HG03066 (cell line): ENCODE data around the gene POLD2.

ENCODE experiments used
- ATAC-seq: cut with Tn5 transposase; IDR thresholded peaks from one replicate; pipeline ENCODE4 v1.9.1; 2021; ENCODE audit warnings: low read depth; ENCODE audit not compliant: unreplicated experiment

POLD2 gene

DNA sequence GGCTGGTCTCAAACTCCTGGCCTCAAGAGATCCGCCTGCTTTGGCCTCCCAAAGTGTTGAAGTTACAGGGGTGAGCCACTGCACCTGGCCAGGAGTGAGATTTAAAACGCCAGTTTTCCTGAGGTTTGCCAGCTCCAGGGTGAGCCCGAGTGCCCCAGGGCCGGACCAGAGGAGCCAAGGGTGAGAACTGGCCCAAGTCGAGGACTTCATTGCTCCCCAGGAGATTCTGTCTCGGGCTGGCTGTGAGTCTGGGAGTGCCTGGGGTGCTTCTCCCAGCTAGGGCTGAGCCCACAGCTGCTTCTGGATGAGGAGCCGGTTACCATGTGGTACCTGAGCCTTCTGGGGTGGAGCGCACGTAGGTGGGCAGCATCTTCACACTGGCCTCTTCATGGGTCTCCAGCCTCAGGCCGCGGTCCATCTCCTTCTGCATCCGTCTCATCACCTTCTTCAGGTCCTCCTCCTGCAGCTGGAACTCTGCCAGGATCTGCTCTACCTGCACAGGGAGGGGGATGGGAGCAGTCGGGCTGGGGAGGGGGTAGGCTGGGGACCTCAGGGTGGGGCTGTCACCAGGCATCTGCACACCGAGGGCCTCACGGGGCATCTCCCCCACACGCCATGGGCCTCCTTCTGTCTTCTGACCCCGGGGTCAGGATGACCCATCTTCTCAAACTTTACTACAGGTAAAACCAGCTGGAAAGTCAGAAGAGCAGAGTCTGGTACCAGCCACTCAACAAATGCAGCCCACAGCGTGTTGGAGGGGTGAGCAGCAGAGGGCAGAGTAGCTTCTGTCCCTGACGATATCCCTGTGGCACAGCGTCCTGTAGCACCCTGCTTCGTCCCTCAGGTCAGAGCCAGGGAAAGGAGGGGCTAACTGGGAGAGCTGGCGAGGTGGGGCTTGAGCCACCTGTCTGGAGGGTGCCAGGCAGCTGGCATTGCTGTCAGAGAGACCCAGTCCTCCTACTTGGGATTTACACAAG is 29.9 kb upstream of the POLD2 start:
- ATAC-seq: no peak

DNA sequence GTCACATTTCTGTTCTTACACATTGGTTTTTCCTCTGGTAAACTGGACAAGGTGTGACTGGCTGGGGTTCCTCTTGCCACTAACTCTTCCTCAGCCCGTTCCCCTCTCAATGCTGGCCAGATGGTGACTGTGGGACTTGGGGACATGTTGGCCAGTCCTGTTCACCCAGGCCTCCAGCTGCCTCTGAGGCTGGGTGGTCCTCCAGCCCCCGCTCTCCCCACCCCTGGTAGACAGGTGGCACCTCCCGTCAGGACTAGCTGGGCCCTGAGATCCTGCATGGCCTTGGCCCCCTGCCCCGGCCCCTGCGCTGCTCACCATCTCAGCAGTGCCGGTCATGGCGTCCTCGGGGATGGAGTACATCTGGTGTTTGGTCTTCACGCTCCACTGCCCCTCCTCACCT is 28.6 kb upstream of the POLD2 start:
- no peak for ATAC-seq

DNA sequence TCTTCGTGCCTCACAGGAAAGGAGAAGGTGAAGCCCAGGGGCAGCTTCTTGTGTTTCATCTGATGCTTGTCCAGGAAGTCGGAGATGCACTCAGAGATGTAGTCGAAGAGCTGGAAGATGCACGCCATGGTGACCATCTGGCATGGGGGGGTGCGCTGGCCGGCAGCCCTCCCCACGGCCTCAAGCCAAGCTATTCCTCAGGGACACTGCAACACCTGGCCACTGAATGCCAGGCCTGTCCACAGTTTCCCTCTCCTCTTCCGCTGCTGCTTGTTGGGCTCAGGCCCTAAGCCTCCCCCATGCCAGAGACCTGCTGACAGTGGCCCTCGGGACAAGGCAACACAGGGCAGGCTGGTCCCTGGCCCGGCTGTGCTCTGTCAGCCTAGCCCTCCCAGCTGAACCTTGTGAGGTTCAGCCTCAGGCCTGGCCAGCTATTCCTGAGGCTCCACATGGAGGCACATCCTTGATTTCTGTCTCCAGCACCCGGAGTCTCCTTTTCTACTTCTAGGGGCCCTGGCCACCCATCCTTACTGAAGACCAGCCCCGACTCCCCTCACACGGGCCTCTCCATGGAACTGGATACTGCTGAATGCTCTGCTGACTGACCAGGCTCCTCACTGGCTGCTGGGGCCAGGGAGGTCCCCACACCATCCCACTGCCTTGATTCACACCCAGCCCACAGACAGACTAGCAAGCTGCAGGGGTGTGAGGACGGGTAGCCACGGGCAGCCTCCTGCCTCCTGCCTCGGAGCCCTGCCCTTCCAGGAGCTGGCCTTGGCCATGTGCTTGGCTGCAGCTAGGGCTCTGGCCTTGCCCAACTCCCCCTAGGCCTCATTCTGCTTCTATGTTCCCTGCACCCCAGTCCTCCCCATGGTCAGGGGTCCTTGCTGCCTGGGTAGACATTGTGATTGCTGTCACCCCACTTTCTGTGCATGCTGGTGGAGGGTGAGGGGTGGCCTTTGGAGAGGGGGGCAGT is 27.9 kb upstream of the POLD2 start:
- ATAC-seq: no peak

DNA sequence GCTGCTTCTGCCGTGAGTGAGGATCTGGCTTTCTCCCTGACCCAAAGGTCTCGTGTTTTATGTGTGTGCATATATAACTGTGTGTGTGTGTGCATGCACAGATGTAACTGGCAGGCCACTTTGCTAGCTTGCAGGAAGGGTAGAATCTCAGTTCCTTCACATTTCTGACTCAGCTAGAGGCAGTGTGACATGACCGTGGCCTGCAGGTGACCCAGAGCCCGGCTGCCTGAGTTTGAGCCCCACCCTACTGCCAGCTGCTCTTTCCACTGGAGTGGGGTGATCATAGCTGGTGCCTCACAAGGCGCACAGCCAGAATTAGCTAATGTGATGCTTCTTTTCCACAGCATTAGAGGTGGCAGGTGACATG is 27.1 kb upstream of the POLD2 start:
- peak; percentile 61 for ATAC-seq

DNA sequence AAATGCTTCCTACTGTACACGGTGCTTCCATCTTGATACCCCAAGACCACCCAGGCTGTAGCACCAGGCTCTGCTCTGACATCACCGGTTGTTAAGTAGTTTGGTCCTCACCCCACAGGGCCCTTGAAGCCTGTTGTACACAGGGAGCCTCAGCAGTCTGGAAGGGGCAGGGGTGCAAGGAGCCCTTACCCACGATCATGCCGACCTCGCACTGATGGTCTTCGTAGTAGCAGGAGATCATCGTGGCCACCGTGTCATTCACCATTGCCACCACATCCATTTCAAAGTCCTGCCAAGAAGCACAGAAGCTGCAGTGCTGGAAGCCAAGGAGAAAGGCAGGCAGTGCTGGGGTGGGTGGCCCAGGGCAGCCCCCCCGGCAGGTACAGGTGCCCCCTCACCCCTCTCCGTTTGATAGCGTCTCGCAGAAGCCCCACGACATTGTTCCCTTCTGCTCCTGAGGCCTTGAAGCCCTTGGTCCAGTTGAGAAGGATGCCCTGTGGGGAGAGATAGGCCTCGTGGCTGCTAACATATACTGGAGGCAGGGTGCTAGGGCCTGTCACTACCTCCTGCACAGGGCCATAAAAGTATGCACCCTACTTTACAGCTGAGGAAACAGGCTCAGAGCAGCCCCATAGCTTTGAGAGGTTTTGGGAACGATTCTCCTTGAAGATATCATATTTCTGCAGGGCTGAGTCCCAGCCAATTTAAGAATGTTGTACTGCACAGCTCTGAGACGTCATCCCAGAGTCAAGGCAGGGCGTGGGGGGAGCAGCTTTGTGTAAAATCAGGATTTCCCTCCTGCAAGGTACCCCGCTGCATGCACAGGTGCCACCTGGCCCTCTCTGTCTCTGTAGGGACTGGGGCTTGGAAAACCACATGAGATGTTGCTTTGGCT is 26.5 kb upstream of the POLD2 start:
- no peak for ATAC-seq

DNA sequence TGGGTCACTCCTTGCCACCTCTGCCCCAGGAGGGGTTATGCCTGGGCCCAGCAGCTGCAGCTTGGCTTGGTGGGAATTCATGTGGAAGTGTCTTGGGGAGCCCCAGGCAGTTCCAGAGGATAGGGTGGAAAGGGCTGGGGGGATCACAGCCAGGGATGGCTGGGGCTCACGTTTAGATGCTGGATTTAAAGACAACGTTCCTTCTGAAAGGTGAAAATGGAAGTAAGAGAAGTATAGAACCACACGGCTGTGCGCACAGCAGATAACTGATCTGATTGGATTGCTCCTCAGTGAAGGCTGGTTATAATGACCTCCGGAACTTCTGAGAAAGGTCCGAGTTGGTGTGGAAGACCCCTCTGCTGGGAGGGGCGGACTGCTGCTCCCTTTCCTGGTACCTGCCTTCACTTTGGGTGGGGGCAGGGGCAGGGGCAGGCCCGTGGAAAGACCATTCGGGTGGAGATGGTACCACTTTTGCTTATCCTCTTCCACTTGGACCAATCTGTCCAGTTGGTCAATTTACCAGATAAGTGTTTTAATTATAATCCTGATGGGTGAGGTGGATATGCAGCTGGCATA is 25.7 kb upstream of the POLD2 start:
- ATAC-seq: no peak

GRCh38 chr7:44148166-44148565 is 24.8 kb upstream of the POLD2 start:
- ATAC-seq: no peak

DNA sequence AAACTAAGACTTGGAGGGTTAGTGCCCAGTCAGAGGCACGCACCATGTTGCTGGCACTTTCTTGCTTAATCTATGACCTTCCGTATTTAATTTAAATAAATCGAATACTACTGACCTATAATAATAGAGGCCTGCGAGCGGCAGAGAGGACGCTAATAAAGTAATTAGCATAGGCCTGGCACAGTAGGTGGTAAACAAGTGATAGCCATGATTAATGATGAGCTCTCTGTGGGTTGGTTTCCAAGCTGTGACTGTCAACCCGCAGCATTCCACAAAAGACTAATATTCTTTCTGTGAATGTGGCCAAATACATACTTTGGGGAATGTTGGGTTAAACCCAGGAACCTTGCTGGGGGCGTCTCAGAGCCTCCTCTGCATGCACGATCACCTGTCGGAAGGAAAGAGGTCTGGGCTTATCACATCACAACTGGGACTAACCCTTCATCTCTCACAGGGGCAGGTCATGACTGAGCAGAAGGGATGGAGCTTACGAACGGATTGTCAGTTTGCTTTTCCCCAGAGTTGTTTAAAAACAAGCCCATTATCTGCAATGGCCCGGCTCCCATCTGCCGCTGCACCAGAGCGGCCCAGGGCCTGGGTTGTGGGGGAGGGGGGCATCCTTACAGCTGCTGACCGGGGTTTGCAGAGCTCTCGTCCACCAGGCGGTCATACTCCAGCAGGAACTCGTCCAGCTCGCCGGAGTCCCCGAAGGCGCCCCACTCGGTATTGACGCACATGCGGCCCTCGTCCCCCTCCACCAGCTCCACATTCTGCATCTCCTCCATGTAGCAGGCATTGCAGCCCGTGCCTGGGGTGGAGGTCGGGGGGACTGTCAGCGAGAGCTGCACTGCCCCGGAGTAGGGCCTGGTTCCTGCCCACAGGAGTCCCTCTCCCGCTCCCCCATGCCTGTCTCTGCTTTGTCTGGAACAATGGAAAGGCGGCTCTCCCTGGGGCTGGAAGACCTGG is 24.0 kb upstream of the POLD2 start:
- ATAC-seq: no peak

- ATAC-seq: no peak
Measured at GRCh38 chr7:44145969-44146911, 22.9 kb upstream of the POLD2 start.

DNA sequence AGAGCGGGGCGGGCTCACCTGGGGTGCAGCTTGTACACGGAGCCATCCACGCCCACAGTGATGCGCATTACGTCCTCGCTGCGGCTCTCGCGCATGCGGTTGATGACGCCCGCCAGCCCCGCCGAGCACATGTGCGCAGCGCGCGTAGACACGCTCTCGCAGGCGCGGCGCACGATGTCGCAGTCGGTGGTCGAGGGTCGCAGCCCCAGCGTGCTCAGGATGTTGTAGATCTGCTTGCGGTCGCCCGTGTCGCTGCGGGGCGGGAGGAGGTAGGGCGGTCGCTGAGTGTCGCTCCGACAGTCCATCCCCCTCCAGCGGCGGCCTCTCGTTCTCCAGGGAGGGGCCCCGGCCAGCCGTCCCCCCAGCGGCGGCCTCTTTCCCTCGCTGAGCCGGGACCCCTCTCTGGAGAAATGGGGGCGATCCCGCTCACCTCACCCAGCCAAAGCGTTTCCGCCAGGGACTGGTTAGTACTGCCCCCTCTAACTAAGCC is 22.2 kb upstream of the POLD2 start:
- ATAC-seq: no peak

DNA sequence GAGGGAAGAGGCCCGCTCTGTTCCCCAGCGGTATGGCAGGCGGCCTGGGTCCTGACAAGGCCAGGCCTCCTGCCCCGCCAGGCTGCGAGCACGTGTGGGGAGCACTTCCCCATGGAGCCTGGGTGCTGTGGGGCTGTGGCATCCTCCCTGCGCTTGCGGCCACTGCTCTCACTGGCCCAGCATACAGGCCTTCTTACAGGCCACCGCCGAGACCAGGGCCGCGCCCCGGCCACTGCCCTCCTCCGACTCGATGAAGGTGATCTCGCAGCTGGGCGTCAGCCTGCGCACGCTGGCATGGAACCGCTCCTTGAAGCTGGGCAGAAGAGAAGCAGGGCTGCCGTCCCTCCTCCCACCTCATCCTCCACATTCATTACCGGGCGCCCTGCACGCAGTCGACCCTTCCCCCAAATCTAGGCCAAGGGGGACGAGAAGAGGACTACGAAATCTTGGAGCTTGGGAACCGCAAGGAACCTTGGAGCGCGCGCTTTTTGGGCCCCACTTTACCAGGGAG is 21.7 kb upstream of the POLD2 start:
- ATAC-seq: no peak

DNA sequence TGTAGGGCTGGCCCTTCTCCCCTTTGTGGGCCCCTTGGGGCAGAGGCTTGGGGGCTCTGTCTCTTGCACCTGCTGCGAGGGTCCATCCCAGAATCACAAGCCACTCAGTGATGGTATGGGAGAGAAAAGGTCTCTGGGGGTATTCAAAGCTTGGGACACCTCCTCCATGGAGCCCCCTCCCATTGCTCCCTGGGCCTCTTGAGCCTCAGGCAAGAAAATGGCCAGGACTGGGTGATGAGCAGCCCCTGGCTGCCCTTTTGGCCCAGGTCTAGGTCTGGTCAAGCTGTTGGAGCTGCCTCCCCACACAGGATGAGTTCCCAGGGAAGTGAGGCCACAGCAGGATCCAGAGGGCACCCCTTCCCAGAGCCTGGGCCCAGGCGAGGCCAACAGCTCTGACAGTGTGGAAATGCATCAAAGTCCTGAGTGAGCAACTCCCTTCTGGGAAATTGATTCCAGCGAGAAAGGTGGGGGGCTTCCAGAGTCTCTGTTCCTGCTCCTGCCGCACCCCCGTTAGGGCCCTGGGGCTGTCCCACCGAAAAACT is 21.1 kb upstream of the POLD2 start:
- ATAC-seq: no peak

DNA sequence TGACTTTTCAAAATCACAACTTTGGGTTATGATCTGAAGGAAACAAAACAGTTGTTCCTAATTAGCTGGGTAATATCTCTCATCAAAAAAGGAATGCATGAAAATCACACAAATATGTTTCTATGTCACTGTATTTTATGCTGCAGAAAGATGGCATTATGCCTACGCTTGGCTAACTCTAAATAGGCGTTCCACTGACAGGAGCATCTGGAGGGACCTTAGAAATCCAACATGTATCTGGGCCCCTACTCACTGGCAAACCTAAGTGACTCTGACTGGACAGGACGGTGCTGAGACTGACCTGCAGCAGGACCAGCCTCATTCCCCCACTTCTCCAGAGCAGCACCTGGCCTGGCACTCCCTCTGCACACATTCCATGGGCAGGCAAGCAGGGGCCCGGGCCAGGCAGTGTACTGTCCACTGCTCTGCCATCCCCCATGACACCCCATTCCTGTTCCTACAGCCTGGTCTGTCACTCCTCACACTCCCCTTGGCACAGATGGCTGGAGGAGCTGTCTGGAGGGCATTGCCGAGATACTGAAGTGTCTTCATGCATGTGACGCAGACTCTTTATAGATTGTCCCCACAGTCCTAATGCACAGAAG is 20.4 kb upstream of the POLD2 start:
- no peak for ATAC-seq

GRCh38 chr7:44142028-44142427 is 18.7 kb upstream of the POLD2 start:
- ATAC-seq: no peak

DNA sequence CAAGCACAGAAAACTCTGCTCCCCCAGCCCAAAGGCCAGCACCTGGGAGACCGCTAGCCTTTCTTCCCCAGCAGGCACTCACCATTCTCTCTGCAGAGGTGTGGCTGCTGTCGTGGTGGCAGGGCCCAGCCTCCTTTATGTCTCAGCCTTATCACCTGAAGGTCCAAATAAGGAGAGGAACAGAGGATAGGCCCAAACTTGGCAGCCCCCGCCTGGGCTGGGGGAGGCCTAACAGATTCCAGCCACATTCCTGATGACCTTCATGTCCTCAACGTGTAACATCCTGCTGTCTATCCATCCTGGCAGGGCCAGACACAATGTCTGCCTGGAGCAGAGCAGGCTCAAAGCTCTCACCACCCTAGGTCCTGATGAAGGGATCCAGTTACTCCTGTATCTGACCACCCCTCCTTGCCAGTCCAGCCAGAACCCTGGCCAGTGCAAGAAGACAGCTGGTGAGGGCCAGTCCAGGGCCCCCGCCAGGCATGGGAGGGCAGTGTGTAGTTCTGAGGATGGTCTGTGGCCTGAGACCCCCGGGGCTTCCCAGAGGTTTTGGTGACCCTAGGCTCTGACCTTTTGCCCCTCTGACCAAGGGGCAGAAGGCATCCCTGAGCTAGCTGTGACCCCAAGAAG is 18.0 kb upstream of the POLD2 start, which contains the start of gene MYL7:
MYL7 (minus strand) TSS at position 112 of the 630 bp plus-strand sequence; CDS start at position 85, 27 bp downstream.
- no peak for ATAC-seq

DNA sequence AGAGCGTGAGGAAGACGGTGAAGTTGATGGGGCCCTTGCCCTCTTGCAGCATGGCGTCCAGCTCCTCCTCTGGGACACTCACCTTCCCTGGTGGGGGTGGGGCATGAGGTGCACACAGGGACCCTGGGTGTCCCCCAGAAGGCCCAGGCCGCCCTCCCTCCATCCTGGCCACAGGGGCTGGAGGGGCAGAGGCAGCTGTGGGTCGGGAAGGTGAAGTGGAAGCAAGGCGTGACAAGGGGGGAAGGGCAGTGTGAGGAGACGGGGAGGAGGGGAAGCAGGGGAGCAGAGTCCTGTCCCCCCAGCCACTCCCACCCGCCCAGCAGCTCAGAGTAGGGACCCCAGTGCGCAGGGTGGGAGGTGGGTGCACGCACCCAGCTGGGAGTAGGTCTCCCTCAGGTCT is 17.0 kb upstream of the POLD2 start:
- no peak for ATAC-seq
